ENCODE data around the gene SRRM2.
"Not testable (repeated sequence)": the region's sequence is repeated elsewhere in the genome, so short reads cannot be mapped to it uniquely, and the experiment has no call there.

The SRRM2 gene

DNA sequence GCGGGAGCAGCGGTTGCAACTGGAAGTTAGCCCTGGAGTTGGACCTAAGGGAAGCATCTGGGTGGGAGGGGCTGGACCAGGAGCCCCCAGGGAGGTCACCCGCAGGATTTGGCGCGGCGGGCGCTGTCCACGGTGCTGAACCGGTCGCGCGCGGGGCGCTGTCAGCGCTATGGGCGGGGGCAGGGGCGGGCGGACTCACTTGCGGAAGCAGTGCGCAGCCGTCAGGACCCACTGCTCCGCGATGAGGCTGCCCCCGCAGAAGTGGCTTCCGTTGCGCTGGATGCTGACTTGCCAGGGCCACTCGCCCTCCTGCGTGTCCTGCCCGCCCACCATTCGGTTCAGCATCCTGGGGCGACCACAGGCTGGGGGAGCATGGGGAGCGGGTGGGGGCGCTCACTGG is 36.9 kb upstream of the SRRM2 start:
- DNase-seq = peak; percentile 82

DNA sequence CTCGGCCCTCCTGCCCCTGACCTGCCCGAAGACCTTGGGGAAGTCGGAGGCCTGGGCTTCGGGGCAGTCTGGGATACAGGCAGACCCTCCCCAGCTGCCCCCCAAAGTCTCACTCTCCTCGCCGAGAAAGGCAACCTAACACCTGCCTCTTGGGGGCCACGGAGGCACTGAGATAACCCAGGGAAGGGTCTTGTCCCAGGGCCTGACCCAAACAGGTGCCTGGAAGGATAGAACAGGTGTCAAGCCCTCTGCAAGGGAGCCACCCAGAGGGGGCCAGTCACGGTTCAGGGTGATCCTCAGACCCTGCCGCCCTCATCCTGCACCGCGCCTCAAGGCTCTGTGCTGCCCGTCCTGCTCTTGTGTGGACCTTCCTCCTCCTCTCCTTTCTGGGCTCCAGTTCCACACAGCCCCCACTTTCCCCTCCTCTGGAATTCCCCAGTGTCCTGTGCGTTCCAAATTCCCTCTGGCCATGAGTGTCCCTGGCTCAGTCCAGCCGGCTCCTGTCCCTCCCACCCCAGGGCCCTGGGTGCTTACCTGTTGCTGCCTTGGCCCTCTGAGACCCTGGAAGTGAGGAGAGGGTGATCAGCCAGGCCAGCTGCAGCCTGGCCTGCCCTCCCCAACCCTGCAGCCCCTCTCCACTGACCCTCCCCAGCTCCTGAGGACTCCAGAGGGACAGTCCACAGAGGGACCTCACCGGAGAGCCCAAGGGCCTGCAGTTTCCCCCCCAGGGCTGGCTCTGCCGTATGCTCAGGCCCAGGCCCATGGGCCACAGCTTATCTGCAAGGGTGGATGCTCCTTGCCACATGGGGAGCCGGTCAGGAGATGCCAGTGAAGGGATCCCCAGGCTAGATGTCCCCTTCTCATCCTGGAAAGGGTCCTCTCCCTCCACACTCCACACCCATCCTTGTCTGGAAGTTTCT is 36.2 kb upstream of the SRRM2 start:
- no peak for DNase-seq

DNA sequence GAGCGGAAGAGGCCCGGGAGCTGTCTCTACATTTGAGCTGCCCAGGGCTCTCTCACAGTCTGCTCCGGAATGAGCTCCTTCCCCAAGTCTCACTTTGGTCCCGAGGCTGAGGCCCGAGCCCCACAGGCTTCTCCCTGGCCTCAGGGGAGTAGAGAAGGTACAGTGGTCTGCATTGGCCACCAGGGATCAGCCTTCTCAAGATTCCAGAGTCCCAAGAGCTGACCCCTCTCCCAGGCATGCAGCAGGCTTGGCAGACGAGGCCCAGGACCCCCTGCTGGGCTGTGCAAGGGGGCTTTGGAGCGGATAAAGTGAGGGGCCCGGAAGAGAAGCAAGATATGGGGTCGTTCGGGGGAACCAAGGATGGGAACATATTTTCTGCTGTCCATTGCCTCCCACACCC is 35.5 kb upstream of the SRRM2 start:
- DNase-seq = no peak

DNA sequence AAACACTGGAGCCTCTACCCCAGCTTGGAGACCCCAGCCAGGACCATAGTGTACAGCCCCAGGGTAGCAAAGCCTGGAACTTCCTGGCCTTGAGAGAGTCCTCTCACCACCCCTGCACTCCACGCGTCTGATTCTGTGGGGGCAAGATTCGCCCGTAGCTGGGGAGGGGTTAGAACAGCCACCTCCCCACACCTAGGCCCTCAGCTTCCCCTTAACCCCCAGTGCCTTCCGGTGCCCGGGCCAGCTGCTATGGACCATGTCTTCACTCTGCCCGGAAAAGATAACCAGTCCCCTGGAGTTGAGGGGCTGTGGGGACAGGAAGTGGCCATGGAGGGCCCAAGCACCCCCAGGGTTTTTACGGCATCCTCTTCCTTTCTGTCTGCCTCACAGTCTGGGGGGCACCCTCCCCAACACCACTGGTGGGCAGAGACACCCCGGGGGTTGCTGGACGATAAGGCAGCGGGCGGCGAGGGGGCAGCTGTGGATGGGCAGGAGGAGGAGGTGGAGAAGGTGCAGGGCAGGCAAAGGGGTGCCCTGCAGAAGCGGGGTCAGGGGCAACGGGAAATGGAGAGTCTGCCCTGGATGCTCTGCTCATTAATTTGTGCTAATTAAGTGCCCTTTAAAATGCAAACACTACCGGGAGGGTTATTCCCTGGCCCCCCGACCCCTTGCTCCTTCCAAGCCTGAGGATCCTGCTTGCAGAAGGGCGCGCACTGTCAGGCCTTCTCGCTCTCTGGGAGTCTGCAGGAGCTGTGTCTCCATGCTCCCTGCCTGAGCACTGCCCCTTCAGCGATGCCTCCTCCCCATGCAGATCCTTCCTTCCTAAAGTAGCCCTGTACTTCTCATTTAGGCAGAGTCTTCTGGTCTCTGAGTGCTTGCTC is 34.8 kb upstream of the SRRM2 start:
- DNase-seq = no peak

DNA sequence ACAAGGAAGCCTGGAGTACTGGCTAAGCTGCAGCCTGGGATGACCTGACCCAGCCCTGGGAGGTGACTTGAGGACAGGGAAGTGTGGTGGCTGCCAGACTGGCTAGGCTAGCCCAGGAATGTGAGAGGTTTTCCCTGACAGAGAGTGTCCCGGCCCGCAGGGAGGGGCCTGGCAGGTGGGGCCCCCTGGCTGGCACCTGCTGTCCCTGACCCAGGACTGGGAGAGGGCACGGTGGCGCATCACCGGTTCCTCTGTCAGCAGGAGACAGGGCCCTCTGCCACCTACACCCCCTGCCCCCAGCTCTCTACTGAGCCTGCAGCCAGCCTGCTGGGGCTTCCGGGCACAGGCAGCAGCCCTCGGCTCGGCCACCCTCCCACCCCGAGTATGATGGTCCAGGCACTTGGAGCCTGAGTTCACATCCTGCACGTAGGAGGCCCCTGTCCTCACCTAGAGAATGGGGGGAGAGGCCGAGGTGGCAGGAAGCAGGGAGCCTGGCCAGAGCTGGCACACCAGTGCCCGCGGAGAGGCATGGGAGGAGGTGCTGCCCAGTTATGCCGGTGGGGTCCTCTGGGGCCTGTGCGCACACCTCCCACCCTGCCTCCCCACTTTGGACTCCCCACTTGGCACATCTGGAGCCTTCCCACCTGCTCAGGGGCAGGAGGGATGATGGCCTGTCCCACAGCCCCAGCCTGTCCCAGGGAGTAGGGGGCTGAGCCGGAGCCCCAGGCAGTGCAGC is 32.9 kb upstream of the SRRM2 start:
- DNase-seq = no peak

DNA sequence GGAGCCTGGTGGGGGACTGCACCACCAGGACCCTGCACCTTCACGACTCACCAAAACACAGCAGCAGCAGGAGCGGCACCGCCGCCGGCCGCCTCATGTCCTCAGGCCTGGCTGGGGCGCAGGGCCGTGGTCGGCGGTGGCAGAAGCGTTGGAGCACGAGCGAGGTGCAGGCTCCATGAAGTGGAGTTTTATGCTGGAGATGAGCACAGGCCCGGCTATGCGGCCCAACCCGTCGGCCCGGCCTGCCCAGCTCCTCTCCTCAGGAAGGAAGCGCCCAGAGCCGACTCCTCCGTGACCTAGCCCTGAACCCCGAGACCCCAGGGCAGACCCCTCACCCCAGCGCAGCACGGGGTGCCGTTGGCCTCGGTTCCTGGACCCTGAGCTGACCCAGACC is 32.4 kb upstream of the SRRM2 start, which contains the start of gene PRSS27:
TSS of gene PRSS27 (minus strand) at position 161 of the 394 bp plus-strand sequence. CDS start at position 97, 64 bp downstream.
- no peak for DNase-seq

DNA sequence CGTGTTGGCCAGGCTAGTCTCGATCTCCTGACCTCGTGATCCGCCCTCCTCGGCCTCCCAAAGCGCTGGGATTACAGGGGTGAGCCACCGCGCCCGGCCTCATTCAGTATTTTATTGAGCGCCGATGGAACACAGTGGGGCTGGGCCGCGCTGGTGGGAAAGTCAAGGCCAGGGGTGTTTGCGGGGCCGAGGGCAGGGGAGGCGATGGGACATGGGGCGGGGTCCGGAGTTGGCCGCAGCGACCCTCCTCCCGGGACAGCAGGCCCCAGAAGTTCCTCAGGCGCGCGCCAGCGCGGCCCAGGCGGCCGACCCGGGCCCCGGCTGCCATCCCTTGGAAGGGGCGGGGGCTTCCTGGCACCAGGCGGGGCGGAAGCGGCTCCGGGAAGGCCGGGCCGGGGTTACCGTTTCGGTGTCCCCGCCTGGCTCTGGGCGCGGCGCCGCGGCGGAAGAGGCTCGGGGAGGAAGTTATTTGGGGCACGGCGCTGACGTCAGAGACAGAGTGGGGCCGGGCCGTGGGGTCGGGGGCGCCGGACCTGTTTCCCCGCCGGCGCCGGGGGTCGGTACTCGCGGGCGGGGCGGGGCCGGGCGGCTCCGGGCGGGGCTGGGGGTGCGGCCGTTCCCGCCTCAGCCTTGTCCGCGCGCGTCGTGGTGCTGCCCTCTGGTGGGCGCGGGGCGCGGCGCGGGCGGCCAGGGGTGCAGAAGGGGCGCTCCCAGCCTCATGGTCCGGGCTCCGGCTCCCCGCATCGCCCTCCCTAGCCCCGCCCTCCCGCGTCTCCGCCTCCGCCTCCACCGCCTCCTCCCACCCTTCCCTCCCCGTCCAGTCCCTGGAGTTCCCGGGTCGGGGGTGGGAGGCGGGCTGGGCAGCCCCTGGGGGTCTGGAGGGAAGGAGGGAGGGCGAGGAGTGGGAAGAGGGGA is 31.5 kb upstream of the SRRM2 start:
- DNase-seq = peak; percentile 83

DNA sequence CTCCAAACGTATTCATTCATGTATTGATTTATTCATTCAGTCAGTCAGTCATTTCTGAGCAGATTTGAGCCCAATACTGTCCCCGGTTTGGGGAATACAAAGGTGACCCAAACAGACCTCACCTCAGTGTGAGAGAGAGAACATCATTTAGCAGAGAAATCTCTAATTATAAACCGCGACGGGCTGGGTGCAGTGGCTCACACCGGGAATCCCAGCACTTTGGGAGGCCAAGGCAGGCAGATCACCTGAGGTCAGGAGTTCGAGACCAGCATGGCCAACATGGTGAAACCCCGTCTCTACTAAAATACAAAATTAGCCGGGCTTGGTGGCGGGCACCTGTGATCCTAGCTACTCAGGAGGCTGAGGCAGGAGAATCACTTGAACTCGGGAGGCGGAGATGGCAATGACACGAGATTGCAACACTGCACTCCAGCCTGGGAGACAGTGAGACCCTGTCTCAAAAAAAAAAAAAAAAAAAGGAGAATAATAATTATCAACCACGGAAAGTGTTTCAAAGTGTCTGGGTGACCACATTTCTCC is 30.7 kb upstream of the SRRM2 start:
- DNase-seq = not testable (repeated sequence)

DNA sequence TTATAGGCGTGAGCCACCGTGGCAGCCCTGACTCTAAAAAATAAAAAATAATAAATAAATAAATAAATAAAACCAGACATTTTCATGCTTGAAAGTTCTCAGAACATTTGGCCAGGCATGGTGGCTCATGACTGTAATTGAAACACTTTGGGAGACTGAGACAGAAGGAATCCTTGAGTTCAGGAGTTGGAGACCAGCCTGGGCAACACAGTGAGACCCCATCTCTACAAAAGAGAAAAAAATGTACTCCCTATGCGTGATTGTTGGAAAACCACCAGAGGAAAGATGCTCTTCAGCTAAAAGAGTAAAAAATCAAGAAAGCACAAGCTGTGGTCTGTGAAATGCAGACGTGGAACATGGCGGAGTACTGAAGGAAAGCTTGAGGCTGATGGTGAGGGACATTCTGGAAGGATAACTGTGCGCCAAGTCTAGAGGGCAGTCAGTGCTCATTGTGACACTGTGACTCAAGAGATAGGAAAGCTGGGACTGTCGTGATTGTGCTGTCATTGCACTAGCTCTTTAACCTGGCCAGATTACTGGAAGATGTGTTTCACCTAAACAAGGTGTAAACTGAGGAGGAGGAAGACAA is 28.3 kb upstream of the SRRM2 start:
- DNase-seq = no peak

DNA sequence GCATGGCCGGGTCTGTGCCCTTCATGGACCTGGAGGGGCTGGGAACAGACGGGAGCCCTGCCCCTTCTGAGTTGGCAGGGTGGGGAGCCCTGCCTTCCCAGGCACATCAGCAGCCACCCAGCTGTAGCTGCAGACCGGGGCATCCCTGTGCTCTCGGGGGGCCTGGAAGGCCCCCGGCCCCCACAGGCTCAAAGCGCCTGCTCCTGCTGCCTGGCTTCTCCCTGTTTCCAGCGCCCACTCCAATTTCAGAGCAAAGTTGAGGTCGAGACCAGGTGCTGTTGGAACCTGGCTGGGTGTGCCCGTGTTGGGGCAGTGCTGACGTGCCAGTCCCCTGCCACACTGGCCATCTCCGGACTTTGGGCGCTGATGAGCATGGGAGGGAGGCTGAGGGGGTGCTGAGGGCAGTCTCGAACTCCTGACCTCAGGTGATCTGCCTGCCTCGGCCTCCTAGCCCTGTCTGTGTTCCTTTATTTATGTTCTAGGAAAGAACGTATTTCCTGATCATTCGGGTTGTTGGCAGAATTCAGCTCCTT is 27.6 kb upstream of the SRRM2 start:
- DNase-seq = no peak

DNA sequence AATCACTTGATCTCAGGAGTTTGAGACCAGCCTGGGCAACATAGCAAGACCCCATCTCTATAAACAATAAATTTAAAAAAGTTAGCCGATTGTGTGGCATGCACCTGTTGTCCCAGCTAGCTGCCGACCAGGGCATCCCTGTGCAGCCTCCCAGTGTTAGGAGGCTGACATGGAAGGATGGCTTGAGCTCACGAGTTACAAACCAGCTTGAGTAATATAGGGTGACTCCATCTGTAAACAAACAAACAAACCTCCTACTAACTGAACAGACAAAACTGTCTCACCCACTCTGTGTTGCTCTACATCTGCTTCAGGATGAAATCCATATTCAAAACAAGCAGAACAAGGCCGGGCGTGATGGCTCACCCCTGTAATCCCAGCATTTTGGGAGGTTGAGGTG is 25.5 kb upstream of the SRRM2 start:
- DNase-seq = no peak

DNA sequence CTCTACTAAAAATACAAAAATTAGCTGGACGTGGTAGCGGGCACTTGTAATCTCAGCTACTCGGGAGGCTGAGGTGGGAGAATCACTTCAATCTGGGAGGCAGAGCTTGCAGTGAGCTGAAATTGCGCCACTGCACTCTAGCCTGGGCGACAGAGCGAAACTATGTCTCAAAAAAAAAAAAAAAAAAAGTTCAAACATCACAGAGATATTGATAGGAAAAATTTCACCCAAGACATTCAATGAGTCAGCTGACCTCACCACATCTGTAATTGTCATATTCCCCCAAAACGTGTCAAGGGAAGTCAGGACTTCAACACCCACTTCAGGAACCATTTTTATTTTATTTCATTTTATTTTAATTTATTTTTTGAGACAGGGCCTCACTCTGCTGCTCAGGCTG is 24.4 kb upstream of the SRRM2 start:
- no peak for DNase-seq

DNA sequence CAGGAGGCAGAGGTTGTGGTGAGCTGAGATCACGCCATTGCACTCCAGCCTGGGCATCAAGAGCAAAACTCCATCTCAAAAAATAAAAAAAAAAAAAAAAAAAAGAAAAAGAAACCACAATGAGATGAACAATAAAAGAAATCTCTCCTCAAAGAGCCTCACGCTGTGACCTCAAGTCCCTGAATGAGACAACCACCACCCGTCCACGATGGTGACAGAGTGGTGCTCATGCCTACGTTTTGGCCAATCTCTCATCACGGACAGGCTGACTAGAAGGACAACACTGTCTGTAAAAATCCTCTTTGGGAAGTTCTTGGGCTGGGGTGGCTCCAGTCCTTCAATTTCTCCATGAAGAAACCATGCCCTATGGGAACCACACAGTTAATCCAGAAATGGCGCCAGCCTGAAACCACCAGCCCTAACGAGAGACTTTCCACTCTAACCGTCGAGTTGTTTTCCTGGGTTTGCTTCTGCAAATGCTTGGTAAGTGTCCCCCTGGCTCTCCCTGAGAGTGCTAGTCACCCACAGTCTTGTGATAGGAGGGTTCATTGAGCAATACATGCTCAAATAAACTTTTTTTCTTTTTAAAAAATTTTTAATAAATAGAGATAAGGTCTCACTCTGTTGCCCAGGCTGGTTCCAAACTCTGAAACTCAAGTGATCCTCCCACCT is 17.5 kb upstream of the SRRM2 start:
- DNase-seq = no peak

DNA sequence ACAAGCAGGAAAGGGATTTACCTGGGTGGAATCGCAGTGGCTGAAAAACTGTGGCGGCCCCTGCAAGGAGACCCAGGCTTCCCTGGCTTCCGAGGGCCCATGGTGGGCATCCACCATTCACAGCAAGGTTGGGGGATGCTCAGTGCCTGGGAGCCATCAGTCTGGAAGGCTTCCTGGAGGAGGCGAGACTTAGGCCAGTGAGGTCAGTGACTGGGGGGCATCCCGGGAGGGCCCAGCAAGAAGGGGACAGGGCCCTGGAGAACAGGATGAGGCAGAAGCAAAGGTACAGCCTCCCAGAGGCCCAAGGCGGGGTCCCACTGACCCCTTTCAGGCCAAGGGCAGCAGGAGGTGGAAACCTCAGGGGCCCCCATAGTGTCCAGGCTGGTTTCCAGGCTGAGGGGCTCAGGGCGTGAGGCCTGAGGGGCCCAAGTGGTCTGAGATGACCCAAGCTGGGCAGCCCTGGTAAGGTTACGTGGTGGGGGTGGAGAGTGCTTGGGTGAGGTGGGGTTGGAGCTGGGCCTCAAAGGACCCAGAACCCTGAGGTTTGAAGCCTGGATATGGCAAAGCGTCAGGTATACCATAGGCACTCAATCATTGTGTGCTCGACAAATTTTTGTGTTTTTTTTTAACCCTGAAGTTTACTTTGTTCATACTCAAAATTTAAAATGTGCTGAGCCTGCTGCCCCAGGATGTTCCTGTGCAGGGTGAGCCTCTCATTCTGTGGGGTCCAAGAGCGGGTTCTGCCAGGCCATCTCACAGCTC is 15.8 kb upstream of the SRRM2 start:
- no peak for DNase-seq

DNA sequence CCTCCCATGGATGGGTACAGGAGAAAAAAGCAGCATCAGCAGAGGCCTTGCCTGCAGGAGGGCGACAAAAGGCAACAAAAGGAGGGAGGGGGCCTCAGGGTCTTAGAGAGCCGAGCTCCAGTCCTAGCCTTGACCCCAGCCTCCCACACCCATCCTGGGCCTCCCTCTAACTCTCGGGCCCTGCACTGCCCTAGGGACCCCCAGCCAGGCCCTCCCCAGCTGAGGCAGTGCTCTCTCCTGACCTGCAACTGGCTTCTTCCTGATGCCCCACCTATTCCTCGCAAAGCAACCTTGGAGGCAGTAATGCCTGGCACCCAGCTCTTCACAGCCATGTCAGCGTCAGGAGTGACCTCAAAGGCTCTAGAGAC is 15.2 kb upstream of the SRRM2 start:
- DNase-seq = no peak

DNA sequence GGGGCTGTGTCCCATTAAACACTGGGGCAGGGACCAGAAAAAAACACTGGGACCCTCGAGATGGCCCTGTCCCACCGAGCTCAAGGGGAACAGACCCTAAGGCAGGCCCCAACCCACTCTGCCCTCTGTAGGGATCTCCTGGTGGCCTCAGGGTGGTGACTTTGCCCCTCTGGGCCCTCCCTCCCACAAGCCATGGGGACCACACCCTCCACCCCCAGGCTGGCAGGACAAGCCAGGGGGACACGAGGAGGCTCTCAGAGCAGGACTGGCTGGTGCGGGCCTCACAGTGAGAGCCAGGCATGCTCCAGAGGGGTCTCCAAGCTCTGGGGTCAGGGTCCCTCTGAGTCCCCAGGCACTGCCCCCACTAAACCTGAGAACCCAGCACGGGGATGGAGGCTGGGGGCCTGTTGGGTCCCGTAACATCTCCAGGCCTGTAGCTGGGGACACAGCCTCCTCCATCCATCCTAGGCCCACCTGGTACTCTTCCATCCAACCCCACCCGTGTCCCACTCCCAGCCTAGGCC is 14.5 kb upstream of the SRRM2 start:
- no peak for DNase-seq

DNA sequence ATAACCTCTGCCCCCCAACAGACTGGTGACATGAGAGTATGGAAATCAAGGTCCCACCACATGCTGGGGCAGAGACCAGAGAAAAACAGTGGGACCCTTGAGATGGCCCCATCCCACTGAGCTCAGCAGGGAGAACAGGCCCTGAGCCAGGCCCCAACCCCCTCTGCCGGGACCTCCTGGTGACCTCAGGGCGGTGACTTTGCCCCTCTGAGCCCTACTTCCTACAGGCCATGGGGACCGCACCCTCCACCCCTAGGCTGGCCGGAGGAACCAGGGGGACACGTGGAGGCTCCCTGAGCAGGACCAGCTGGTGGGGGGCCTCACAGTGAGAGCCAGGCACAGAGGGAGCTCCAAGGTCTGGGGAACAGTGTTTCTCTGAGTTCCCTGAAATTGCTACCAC is 13.8 kb upstream of the SRRM2 start:
- no peak for DNase-seq

DNA sequence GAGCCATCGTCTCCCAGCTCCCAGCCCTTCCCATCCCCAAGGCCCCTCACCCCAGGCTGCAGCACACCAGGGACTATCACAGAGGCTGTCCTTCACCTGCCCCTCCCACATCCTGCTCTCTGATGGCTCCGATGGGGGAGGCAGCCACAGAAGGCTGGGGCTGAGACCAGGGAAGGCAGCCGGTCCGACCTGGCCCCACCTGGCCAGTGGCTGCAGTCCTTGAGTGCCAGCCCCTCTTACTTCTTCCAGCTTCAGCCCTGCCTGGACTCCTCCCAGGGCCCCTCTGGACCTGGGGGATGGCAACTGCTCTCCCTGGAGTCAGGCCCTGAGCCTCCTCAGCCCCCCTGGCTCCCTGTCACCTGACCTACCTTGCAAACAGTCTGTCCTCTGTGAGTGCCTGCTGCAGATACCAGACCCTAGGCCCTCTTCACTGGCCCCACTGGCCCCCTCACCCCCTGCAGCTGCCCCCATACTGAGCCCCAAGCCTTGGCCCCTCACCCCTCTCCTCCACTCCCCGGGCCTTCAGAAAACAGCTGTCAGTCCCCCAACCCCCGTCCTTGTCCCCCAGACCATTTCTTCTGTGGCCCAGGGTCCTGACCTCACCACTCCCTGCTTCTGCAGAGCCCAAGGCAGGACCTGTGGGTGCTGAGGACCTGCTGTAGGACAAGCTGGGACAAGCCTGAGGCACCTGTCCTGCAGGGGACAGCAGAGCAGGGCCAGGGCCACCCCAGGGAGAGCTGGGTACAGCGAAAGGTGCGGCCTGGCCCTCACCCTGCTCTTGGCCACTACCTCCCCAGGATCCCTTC is 12.6 kb upstream of the SRRM2 start:
- DNase-seq = no peak

DNA sequence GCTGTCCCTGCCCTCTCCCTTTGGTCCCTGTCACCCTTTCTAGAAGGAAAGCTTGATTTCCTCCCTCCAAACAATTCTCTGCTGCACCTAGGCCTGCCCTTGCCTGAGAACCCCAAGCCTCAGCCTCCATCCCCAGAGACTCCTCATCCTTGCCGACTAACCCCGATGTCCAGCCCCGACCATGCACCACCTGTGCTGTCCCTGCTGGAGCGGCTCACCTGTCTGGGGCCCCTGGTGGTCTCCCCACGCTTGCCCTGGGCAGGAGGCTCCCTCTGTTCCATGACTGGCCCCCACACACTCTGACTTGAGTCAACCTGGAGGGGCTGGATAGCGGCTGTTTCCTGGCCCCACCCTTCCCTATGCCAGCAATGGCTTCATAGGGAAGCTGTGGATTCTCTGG is 12.0 kb upstream of the SRRM2 start:
- no peak for DNase-seq
